ENCODE results near the gene CACNA2D1. TPM values are rescaled to one million over a fixed set of nuclear protein-coding genes. Genes with fewer than 3 reads are reported as not detected.
A peak's percentile ranks its signal among the peaks of the same experiment; 100 is the strongest.

The CACNA2D1 gene
- total RNA-seq, 1 experiment from 2014 or later = 0.27 TPM

GRCh38 chr7:82035456-82035855 lies 408.1 kb downstream of the CACNA2D1 start:
- Histone ChIP-seq H3K9ac (ENCODE audit: low read length) (no peak overlapping the region), H3K4me1 (ENCODE audit: control insufficient read depth in 1 of 2, insufficient read depth in 2 of 2, low read length in 2 of 2) (no peaks in the 10 kb centered on the region), H3K4me3 (replicated peaks in 1 of 2; ENCODE audit: low read depth in 1 of 2, low read length in 2 of 2) (no peak overlapping the region), H2AFZ (ENCODE audit: low read depth, low read length, poor library complexity, severe bottlenecking) (no peak overlapping the region), H3K4me2 (ENCODE audit: low read length) (no peak overlapping the region), H3K9me2 (ENCODE audit: insufficient read depth) (no peaks in the 10 kb centered on the region), H3K27ac (ENCODE audit: low read depth, low read length) (no peak overlapping the region), H4K20me1 (ENCODE audit: insufficient read depth) (no peaks in the 10 kb centered on the region), H3K36me3 (ENCODE audit: control insufficient read depth in 1 of 2, insufficient read depth in 2 of 2, low read length in 2 of 2) (no peaks in the 10 kb centered on the region), H3K79me2 (ENCODE audit: insufficient read depth, low read length) (no peaks in the 10 kb centered on the region), H3K9me3 (ENCODE audit: control insufficient read depth in 1 of 2, insufficient read depth in 1 of 2, low read depth in 1 of 2, low read length in 2 of 2) (no peaks in the 10 kb centered on the region), H3K27me3 (ENCODE audit: insufficient read depth, low read length) (no peaks in the 10 kb centered on the region)
- no peak for ATAC-seq
- CTCF ChIA-PET = interaction anchor here (0.6 kb wide), 1 partner anchor 692 kb away, joined by 3 read pairs; no protein-coding TSS in a partner anchor
- intact Hi-C loops (cut with micrococcal nuclease) = no loop called here
- POLR2A ChIA-PET = no interaction called here
- TF ChIP-seq SP1 (IDR thresholded peaks at IDR 0.05; ENCODE audit: low read depth) (no peak), TCF7L2 (IDR thresholded peaks at IDR 0.05; ENCODE audit: borderline replicate concordance, extremely low read depth, insufficient read depth, insufficient read length) (no peak), EZH2phosphoT487 (IDR thresholded peaks at IDR 0.05; ENCODE audit: borderline replicate concordance) (no peak), ZFX (IDR thresholded peaks at IDR 0.05) (no peak), EZH2 (IDR thresholded peaks at IDR 0.05) (no peak)
- no TSS peak for BruUV-seq (replicated peaks)
- no peak for DNase-seq (ENCODE audit: low read depth, low spot score)
- RAD21 ChIA-PET (ENCODE audit: low non-redundant PET in 1 of 2, low total read pairs in 2 of 2, uncharacterized antibody in 2 of 2, unreplicated experiment in 2 of 2) = no interaction called here

- Histone ChIP-seq H3K9ac (ENCODE audit: low read length) (no peak overlapping the region), H3K9me2 (ENCODE audit: insufficient read depth) (no peaks in the 10 kb centered on the region), H3K27me3 (ENCODE audit: insufficient read depth, low read length) (no peaks in the 10 kb centered on the region), H3K4me3 (replicated peaks in 1 of 2; ENCODE audit: low read depth in 1 of 2, low read length in 2 of 2) (no peak overlapping the region), H3K4me1 (ENCODE audit: control insufficient read depth in 1 of 2, insufficient read depth in 2 of 2, low read length in 2 of 2) (no peaks in the 10 kb centered on the region), H3K36me3 (ENCODE audit: control insufficient read depth in 1 of 2, insufficient read depth in 2 of 2, low read length in 2 of 2) (no peaks in the 10 kb centered on the region), H3K27ac (ENCODE audit: low read depth, low read length) (no peak overlapping the region), H4K20me1 (ENCODE audit: insufficient read depth) (no peaks in the 10 kb centered on the region), H3K79me2 (ENCODE audit: insufficient read depth, low read length) (no peaks in the 10 kb centered on the region), H3K9me3 (ENCODE audit: control insufficient read depth in 1 of 2, insufficient read depth in 1 of 2, low read depth in 1 of 2, low read length in 2 of 2) (no peaks in the 10 kb centered on the region), H3K4me2 (ENCODE audit: low read length) (no peak overlapping the region), H2AFZ (ENCODE audit: low read depth, low read length, poor library complexity, severe bottlenecking) (peak overlapping the region; percentile 4)
- no TSS peak for BruUV-seq (replicated peaks)
- DNase-seq (ENCODE audit: low read depth, low spot score) = no peak
- CTCF ChIA-PET = no interaction called here
- ATAC-seq = no peak
- intact Hi-C loops (cut with micrococcal nuclease) = no loop called here
- RAD21 ChIA-PET (ENCODE audit: low non-redundant PET in 1 of 2, low total read pairs in 2 of 2, uncharacterized antibody in 2 of 2, unreplicated experiment in 2 of 2) = no interaction called here
- no peak for TF ChIP-seq ZNF274 (IDR thresholded peaks at IDR 0.05; ENCODE audit: low read depth, low read length)
- POLR2A ChIA-PET = no interaction called here
These were observed 410.7 kb downstream of the CACNA2D1 start for GRCh38 chr7:82032901-82033300.

Data from HCT116 (cell line).